Measurements from ENCODE around the gene PISD. TPM values are rescaled to one million over a fixed set of nuclear protein-coding genes. Genes with fewer than 3 reads are reported as not detected.

The PISD gene
- total RNA-seq, 2 experiments from 2014 or later, result 21.5 to 51.9 TPM

DNA sequence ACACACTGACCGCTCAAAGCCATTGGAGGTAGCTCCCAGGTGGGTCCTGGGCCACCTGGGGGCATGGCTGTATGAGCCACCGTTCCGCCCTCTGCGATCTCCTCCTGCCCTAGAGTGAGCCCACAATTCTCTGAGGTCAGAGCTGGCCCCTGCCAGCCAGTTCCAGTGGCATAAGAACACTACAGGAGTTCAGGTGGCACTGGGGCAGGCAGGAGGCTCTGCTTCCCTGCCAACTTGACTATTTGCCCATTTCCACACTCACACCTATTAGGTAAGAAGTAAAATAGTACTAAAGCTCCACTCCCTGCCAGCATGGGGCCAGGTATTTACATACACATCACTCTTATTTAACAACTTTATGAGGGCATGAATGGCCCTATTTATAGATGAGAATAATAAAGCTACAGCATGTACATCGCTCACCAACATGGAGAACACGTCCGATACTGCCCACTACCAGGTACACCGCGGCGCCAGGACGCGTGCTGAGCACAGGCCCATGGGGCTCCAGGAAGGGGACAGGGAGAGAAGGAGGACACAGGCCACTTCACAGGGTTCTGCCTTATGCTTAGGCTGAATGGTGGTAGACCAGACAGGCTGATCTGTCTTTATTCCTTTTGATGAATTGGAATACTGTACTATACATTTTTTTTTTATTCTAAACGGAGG lies 26.2 kb downstream of the PISD start:
- CTCF ChIA-PET (ENCODE audit: unreplicated experiment), result no interaction called here
- BruUV-seq (replicated peaks), result no TSS peak
- Histone ChIP-seq H3K27ac (ENCODE audit: low read depth, low read length, poor library complexity, severe bottlenecking) (no peak overlapping the region), H3K4me1 (ENCODE audit: insufficient read depth, low read length, poor library complexity, severe bottlenecking) (peaks cover 76% of the 10 kb centered on the region), H3K79me2 (ENCODE audit: insufficient read depth, low read depth, low read length) (peaks cover 39% of the 10 kb centered on the region; the same call in 1 of the 2 replicates), H3K36me3 (ENCODE audit: insufficient read depth, low read length) (no peaks in the 10 kb centered on the region; the same call in 1 of the 2 replicates), H3K4me2 (ENCODE audit: low read length) (no peak overlapping the region), H3K4me3 (ENCODE audit: low read depth, low read length, poor library complexity, severe bottlenecking) (no peak overlapping the region), H3K9me2 (ENCODE audit: insufficient read depth, low read length) (no peaks in the 10 kb centered on the region), H3K9me3 (ENCODE audit: low read length) (no peaks in the 10 kb centered on the region), H2AFZ (ENCODE audit: low read length) (no peak overlapping the region), H4K20me1 (ENCODE audit: insufficient read depth, low read length) (no peaks in the 10 kb centered on the region)
- intact Hi-C loops (cut with micrococcal nuclease; ENCODE audit: unreplicated experiment), result no loop called here
- TF ChIP-seq EZH2phosphoT487 (IDR thresholded peaks at IDR 0.05; ENCODE audit: borderline replicate concordance, low read depth, low read length), result no peak
- TF ChIP-seq, protein P1, sequence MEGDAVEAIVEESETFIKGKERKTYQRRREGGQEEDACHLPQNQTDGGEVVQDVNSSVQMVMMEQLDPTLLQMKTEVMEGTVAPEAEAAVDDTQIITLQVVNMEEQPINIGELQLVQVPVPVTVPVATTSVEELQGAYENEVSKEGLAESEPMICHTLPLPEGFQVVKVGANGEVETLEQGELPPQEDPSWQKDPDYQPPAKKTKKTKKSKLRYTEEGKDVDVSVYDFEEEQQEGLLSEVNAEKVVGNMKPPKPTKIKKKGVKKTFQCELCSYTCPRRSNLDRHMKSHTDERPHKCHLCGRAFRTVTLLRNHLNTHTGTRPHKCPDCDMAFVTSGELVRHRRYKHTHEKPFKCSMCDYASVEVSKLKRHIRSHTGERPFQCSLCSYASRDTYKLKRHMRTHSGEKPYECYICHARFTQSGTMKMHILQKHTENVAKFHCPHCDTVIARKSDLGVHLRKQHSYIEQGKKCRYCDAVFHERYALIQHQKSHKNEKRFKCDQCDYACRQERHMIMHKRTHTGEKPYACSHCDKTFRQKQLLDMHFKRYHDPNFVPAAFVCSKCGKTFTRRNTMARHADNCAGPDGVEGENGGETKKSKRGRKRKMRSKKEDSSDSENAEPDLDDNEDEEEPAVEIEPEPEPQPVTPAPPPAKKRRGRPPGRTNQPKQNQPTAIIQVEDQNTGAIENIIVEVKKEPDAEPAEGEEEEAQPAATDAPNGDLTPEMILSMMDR (conservative IDR thresholded peaks at IDR 0.05; ENCODE audit: low read length), result no peak
- DNase-seq (ENCODE audit: low spot score), result no peak
- POLR2A ChIA-PET, result interaction anchor here (0.6 kb wide), 1 partner anchor 165 kb away, joined by 7 read pairs; no protein-coding TSS in a partner anchor

DNA sequence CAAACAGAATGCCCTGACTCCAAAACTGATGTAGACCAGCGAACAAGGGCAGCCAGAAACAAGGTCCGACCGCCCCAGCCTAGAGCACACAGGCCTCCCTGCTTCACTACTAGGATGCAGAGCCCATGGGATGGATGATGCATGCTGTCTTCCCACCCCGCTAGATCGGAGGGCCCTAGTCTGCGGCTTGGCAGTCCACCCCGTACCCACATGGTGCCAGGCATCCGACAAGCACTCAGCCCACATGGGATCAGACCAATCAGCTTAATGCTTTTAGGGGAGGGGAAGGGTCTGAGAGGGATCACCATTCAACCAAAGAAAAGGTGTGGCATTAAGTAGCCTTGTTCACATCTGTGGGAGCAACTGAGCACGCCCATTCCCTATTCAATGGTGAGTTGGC lies 30.6 kb downstream of the PISD start:
- Histone ChIP-seq H3K4me3 (ENCODE audit: low read depth, low read length, poor library complexity, severe bottlenecking) (peak overlapping the region; percentile 73), H3K4me1 (ENCODE audit: insufficient read depth, low read length, poor library complexity, severe bottlenecking) (peaks cover 78% of the 10 kb centered on the region)

More for the DNA sequence above, 30.6 kb downstream of the PISD start:
- CTCF ChIA-PET (ENCODE audit: unreplicated experiment), result interaction anchor here (0.9 kb wide), 1 partner anchor 8 kb away, joined by 3 read pairs; no protein-coding TSS in a partner anchor
- intact Hi-C loops (cut with micrococcal nuclease; ENCODE audit: unreplicated experiment), result loop anchor here (5.0 kb wide), 3 partner anchors 121 to 339 kb away; partner anchors contain the start of genes DEPDC5, PIK3IP1 and PRR14L
- no peaks in the 10 kb centered on the region for H3K9me3 ChIP-seq (ENCODE audit: low read length)
- no peak for DNase-seq (ENCODE audit: low spot score)
- no peaks in the 10 kb centered on the region for H3K9me2 ChIP-seq (ENCODE audit: insufficient read depth, low read length)
- peaks cover 42% of the 10 kb centered on the region; the same call in 1 of the 2 replicates for H3K79me2 ChIP-seq (ENCODE audit: insufficient read depth, low read depth, low read length)
- peak overlapping the region; percentile 95 for H3K4me2 ChIP-seq (ENCODE audit: low read length)
- no TSS peak for BruUV-seq (replicated peaks)
- H3K27ac ChIP-seq (ENCODE audit: low read depth, low read length, poor library complexity, severe bottlenecking), result peak overlapping the region; percentile 93
- TF ChIP-seq, protein P1 (conservative IDR thresholded peaks at IDR 0.05; ENCODE audit: low read length), result no peak
- TF ChIP-seq EZH2phosphoT487 (IDR thresholded peaks at IDR 0.05; ENCODE audit: borderline replicate concordance, low read depth, low read length), result no peak
- peaks cover 20% of the 10 kb centered on the region for H3K36me3 ChIP-seq (ENCODE audit: insufficient read depth, low read length)
- POLR2A ChIA-PET, result interaction anchor here (0.9 to 1.8 kb wide), 6 partner anchors 8 to 180 kb away, joined by 3 to 5 read pairs (median 4); no protein-coding TSS in a partner anchor
- H4K20me1 ChIP-seq (ENCODE audit: insufficient read depth, low read length), result no peaks in the 10 kb centered on the region
- H2AFZ ChIP-seq (ENCODE audit: low read length), result no peak overlapping the region; the same call in 1 of the 2 replicates
